Gastrocnemius medialis (tissue), 4 donors: ENCODE measurements around the gene PABPN1L. TPM values are rescaled to one million over a fixed set of nuclear protein-coding genes. Genes with fewer than 3 reads are reported as not detected.

Experiments
- ATAC-seq, 2 donors: fragments of 150-250 bp; one replicate each; pipeline ENCODE4 v1.9.1; 2016
- DNase-seq, 2 donors: peaks; one replicate each; pipeline ENCODE4 v3.0.0-alpha.2; 2019
- H3K27ac ChIP-seq, 4 donors: fragments of 200-600 bp; sonication (generic); 1 replicate in 1 of 4; 2 replicates in 3 of 4; pipeline ENCODE4 v1.5.1; 2016 to 2018; ENCODE audit warnings: mild to moderate bottlenecking in 2 of 4, moderate library complexity in 1 of 4
- H3K27me3 ChIP-seq, 3 donors: fragments of 200-600 bp; sonication (generic) in 2 of 3; 1 replicate in 1 of 3; 2 replicates in 2 of 3; pipeline versions ENCODE4 v1.5.1 to v1.6.0; 2016 to 2019; ENCODE audit warnings: mild to moderate bottlenecking in 1 of 3, moderate library complexity in 1 of 3
- H3K36me3 ChIP-seq, 2 donors: fragments of 200-600 bp; sonication (generic) in 1 of 2; one replicate each; pipeline ENCODE4 v1.5.1; 2017 to 2018
- H3K4me1 ChIP-seq, 2 donors: fragments of 200-600 bp; sonication (generic) in 1 of 2; one replicate each; pipeline ENCODE4 v1.5.1; 2016 to 2017; ENCODE audit warnings: mild to moderate bottlenecking in 2 of 2
- H3K4me3 ChIP-seq, 4 donors: fragments of 200-600 bp; sonication (generic) in 3 of 4; 1 replicate in 1 of 4; 2 replicates in 3 of 4; pipeline ENCODE4 v1.5.1; 2016 to 2019; ENCODE audit warnings: mild to moderate bottlenecking in 2 of 4
- H3K9me3 ChIP-seq, 3 donors: fragments of 200-600 bp; sonication (generic) in 2 of 3; 1 replicate in 1 of 3; 2 replicates in 2 of 3; pipeline ENCODE4 v1.5.1; 2016 to 2019
- POLR2A ChIP-seq, 2 donors: fragments of 450-650 bp; IDR thresholded peaks; one replicate each; pipeline ENCODE4 v1.6.1; 2017; ENCODE audit warnings: antibody characterized with exemption in 2 of 2, mild to moderate bottlenecking in 2 of 2, moderate library complexity in 2 of 2
- in situ Hi-C, 4 donors: fragments of 200-750 bp; cut with MboI; loops; one replicate each; pipeline versions ENCODE4 v1.15.0 to v1.8.0; 2017; ENCODE audit warnings: low sequenced_read_pairs in 4 of 4
- intact Hi-C: fragments of 100-400 bp; cut with DNase I; formaldehyde crosslinking; loops from one replicate; pipeline ENCODE4 v1.15.1; 2023; ENCODE audit warnings: low total_unique reads
- total RNA-seq, 4 donors: library from RNA; depleted of rRNA; stranded (reverse); fragments of >200 nt; gene quantifications; one replicate each; pipeline versions ENCODE4 v1.1.0 to v1.2.3, GENCODE V29; 2016
- TF ChIP-seq, protein P1 (sequence below), 5 experiments: fragments of 450-650 bp in 3 of 5; fragments of 200-600 bp in 2 of 5; sonication (generic) in 2 of 5; IDR thresholded peaks in 4 of 5; conservative IDR thresholded peaks in 1 of 5; 1 replicate in 4 of 5; 2 replicates in 1 of 5; pipeline ENCODE4 v1.5.1; 2016 to 2019; ENCODE audit warnings: antibody characterized with exemption in 5 of 5, mild to moderate bottlenecking in 3 of 5, moderate library complexity in 3 of 5

PABPN1L gene
- total RNA-seq, 4 donors from 2014 or later = not detected

DNA sequence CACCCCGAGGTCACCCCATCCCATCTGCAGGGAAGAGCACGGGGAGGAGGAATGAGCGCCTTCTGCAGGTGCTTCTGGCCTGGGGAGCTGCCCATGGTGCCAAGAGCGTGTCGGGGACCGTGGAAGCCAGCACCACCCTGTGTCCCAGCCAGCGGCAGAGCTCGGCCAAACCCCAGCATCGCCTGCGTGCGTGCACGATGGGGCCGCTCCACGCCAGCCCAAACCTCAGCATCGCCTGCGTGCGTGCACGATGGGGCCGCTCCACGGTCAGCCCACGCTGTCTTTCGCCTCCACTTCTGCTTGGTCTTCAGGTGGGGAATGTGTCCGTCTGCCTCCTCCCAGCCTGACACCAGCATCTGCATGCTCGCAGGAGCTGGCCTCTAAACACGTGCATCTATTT lies 23.7 kb downstream of the PABPN1L start:
- intact Hi-C loops (no loop called here), in situ Hi-C loops (no loop called here)
- ATAC-seq (no peak), DNase-seq (no peak)
- Histone ChIP-seq H3K27ac (no peak overlapping the region), H3K4me3 (no peak overlapping the region), H3K36me3 (peaks cover 0 to 15% of the 10 kb centered on the region in 2 donors), H3K4me1 (no peaks in the 10 kb centered on the region), H3K27me3 (no peaks in the 10 kb centered on the region), H3K9me3 (no peaks in the 10 kb centered on the region)
- no peak for TF ChIP-seq POLR2A (IDR thresholded peaks at IDR 0.05)
- TF ChIP-seq, protein P1, sequence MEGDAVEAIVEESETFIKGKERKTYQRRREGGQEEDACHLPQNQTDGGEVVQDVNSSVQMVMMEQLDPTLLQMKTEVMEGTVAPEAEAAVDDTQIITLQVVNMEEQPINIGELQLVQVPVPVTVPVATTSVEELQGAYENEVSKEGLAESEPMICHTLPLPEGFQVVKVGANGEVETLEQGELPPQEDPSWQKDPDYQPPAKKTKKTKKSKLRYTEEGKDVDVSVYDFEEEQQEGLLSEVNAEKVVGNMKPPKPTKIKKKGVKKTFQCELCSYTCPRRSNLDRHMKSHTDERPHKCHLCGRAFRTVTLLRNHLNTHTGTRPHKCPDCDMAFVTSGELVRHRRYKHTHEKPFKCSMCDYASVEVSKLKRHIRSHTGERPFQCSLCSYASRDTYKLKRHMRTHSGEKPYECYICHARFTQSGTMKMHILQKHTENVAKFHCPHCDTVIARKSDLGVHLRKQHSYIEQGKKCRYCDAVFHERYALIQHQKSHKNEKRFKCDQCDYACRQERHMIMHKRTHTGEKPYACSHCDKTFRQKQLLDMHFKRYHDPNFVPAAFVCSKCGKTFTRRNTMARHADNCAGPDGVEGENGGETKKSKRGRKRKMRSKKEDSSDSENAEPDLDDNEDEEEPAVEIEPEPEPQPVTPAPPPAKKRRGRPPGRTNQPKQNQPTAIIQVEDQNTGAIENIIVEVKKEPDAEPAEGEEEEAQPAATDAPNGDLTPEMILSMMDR (IDR thresholded peaks at IDR 0.05 in 4 of 5, conservative IDR thresholded peaks at IDR 0.05 in 1 of 5) = no peak

DNA sequence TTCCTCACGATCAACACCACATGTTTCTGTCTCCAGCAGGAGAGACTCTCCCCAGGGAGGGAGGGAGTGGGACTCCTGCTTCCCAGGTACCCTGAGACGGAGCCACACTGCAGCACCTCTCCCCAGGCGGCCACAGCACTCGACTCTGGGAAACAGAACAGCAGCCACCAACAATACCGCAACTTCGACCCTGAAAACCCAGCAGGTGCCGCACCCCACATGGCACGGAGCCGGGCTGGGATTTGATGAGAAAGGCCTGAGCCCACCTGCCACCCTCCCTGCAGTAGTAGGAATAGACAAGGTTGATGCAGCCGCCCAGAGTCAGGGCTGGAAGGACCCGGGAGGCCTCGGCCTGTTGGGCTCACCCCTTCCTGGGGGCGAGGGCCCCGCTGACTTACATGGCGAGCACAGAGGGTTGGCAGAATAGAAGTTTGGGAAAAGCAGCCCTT lies 24.1 kb downstream of the PABPN1L start:
- ATAC-seq = no peak
- peaks cover 0 to 15% of the 10 kb centered on the region in 2 donors for H3K36me3 ChIP-seq

DNA sequence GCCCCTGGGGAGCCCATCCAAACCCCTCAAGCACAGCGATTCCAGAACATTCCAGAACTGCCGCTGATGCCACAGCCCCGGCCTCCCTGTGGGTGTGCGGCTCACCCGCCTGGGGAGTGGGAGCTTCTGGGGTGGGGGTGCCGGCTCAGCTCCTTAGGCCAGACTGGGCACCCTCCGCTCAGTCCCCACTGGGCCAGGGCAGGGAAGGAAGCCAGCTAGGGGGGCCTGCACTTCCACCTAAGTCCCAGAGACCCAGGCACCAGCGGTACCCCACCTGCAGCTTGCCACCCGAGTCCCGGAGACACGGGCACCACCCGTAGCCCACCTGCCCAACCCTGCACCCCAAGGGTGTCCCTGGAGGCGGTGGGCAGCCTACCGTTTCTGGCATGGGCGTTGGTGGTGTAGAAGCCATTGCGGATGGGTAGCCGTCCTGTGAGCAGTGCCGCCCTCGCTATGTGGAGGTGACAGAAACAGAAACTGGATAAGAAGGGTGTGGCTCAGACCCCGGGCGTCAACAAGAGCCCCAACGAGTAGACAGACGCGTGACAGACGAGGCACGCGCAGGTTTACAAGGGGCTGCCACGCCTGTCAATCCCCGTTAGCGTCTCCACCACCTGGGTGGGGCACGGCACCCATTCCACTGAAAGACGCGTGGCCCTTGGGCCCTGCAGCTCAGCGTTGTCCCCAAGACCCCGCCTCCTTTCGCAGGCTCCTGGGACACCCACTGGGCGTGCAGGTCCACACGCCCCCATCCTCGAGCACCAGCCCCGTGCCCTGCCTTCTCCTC lies 24.7 kb downstream of the PABPN1L start:
- Histone ChIP-seq H3K27me3 (no peaks in the 10 kb centered on the region), H3K9me3 (no peaks in the 10 kb centered on the region), H3K4me3 (no peak overlapping the region), H3K4me1 (no peaks in the 10 kb centered on the region), H3K36me3 (peaks cover 0 to 15% of the 10 kb centered on the region in 2 donors), H3K27ac (no peak overlapping the region)
- in situ Hi-C loops = no loop called here
- DNase-seq = no peak
- ATAC-seq = no peak
- intact Hi-C loops = no loop called here
- no peak for TF ChIP-seq POLR2A (IDR thresholded peaks at IDR 0.05)
- TF ChIP-seq, protein P1 (IDR thresholded peaks at IDR 0.05 in 4 of 5, conservative IDR thresholded peaks at IDR 0.05 in 1 of 5) = no peak

More for the DNA sequence above, 24.1 kb downstream of the PABPN1L start:
- no peaks in the 10 kb centered on the region for H3K27me3 ChIP-seq
- no peak overlapping the region for H3K27ac ChIP-seq
- H3K4me3 ChIP-seq = no peak overlapping the region
- DNase-seq = no peak
- no peaks in the 10 kb centered on the region for H3K9me3 ChIP-seq
- no peaks in the 10 kb centered on the region for H3K4me1 ChIP-seq
- TF ChIP-seq, protein P1 (IDR thresholded peaks at IDR 0.05 in 4 of 5, conservative IDR thresholded peaks at IDR 0.05 in 1 of 5) = no peak
- TF ChIP-seq POLR2A (IDR thresholded peaks at IDR 0.05) = no peak
- intact Hi-C loops (no loop called here), in situ Hi-C loops (no loop called here)

DNA sequence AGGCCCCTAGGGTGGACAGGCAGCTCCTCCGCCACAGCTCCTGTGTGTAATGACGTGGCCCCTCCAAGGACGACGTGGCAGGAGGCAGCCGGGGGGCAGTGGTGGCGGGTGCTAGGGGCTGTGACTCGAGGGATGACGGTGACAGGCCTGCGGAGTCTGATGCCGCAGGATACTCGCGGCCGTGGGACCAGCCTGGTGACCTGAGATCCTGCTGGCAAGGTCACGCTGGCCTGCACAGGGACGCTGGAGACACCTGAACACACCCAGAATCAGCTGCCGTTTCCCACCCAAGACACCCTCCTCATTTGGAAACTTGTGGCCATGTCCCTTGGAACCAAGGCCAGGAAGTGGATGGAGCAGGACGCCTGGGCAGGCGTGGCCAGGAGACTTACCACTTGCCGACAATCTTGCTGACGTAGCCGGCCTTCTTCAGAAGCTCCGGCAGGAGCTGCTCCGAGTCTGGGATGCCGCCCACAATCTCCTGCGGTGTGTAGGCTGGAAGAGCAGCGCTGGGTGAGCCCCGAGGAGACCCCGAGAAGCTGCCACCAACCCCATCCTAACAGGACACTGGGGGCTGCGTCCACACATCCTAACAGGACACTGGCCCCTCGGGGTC lies 25.8 kb downstream of the PABPN1L start:
- H3K36me3 ChIP-seq = peaks cover 0 to 15% of the 10 kb centered on the region in 2 donors
- no peaks in the 10 kb centered on the region for H3K9me3 ChIP-seq
- H3K27ac ChIP-seq = no peak overlapping the region
- no peaks in the 10 kb centered on the region for H3K4me1 ChIP-seq
- intact Hi-C loops = no loop called here
- H3K4me3 ChIP-seq = no peak overlapping the region
- DNase-seq = no peak
- ATAC-seq = no peak
- no peaks in the 10 kb centered on the region for H3K27me3 ChIP-seq
- in situ Hi-C loops = no loop called here
- TF ChIP-seq, protein P1 (IDR thresholded peaks at IDR 0.05 in 4 of 5, conservative IDR thresholded peaks at IDR 0.05 in 1 of 5) = no peak
- TF ChIP-seq POLR2A (IDR thresholded peaks at IDR 0.05) = no peak
